HG02870 (cell line): ENCODE data around the gene GFI1B.

Experiments
- ATAC-seq: cut with Tn5 transposase; IDR thresholded peaks from one replicate; pipeline ENCODE4 v1.9.1; 2021; ENCODE audit warnings: mild to moderate bottlenecking, moderate library complexity; ENCODE audit not compliant: unreplicated experiment

The GFI1B gene

GRCh38 chr9:132978451-132979131, at the start of gene GFI1B:
GFI1B (plus strand) TSS chr9:132978694; CDS start chr9:132986679, 7,985 bp downstream.
- ATAC-seq: no peak

GRCh38 chr9:132931178-132931735, 47.2 kb upstream of the GFI1B start:
- ATAC-seq: no peak

DNA sequence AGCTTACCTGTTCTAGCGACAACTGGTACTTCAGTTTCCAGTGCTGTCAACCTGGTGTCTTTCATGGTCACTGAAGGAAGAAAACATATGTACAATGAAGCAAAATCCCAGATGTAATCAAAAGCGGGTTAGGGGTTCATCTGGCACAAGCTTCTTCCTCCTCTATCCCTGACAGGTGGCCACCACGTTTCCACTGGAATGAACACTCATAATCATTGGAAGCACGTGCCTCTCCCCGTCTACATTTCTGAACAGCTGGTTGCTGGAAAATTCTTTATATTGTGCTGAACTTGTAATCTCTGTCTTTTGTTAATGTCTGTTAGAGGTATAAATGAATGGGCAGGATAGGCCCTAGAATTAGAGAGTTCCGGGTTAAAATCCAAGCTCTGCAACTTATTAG, 43.5 kb upstream of the GFI1B start:
- ATAC-seq: no peak

- no peak for ATAC-seq
These were observed 41.0 kb upstream of the GFI1B start for GRCh38 chr9:132937463-132937901.

DNA sequence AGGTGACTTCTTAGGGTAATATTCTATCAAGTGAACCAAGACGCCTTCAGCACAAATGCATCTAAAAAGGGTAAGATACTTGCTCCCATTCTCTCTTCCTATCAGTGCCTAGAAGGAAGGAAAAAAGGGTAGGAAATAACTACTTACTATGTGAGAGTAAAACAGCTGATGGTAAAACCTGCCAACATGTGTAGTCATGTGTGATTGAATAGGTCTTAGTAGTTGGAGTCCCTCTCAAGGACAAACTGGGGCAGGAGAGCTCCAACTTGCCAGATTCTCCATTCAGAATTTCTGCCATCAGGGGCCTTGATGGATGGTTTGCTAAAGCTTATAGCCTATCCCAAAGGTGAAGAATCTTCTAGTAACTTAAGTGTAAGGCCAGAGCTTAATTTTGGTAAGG, 39.3 kb upstream of the GFI1B start:
- ATAC-seq: no peak

GRCh38 chr9:132942541-132943182, 35.8 kb upstream of the GFI1B start:
- ATAC-seq: no peak

GRCh38 chr9:132943651-132944293, 34.7 kb upstream of the GFI1B start:
- no peak for ATAC-seq

GRCh38 chr9:132944294-132945185, 34.0 kb upstream of the GFI1B start, which contains the start of gene TSC1:
TSC1 (minus strand) TSS chr9:132944616; CDS start chr9:132928872, 15,744 bp downstream.
- peak; percentile 64 for ATAC-seq

DNA sequence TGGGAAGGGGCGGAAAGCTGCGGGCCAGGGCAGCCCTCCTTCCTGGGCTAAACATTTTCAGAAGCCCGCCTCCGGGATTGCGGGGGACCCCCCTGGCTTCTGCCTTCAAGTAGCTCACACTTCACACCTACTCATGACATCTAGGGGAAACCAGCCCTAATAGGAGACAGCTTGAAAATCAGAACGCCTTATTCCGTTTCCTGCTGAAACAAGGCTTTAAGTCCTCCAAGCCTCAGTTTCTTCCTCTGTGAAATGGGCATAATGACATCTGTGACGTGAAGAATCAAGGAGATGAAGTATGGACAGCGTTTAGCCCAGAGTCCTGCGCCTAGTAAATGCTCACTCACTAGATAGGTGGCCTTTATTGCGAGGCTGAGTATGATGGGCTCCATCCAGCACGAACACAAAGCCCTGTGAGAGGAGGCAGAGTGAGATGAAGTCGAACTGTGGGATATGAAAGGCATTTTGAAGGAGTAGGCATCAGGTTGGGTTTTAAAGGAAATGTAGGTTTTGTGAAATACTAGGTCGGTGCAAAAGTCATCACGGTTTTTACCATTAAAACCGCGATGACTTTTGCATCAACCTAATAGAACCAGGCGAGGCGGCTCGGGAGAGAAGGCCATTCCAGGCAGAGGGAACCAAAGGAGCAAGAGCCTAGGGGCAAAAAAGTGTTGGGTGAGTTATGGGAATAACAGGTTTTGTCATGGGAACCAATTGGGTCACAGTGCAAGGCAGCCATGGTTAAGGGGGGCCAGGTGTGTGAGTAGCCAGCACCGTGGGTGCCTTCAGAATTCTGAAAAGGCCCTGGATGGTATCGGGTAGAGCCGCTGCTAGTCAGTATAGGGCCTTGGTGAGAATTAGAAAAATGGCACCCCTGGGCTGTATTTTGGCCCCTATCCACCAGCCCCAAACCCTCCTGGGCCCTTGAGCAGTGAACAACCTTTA, 33.0 kb upstream of the GFI1B start:
- no peak for ATAC-seq

GRCh38 chr9:132946211-132946610, 32.3 kb upstream of the GFI1B start:
- ATAC-seq: no peak

DNA sequence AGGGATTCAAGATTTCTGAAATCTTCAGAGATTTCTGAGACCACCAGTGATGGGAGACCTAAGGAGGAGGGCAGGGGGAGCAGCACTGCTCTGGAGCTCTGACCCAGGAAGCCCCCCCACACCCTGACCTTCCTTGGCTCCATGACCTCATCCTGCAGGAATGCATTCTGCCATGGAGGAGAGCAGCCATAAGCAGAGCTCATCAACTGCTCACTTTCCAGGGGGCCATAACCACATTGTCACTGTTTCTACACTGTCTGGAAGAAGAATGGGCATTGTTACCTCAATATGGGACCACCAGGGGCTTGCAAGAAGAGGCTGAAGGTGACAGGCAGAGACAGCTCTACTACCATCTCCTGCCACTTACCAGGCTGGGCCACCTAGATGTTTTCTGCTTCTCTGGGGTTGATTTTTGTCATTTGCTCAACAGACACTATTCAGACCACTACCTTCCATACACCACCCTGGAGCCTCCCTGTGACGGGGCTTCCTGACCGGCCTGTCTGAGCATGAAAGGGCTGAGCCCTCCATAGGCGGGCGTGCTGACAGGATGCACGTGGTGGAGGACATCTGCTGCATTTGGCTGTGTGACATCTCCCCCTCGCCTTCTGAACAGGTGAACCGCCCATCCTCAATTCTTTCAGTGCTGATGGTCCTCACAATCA, 31.7 kb upstream of the GFI1B start:
- ATAC-seq: no peak

GRCh38 chr9:132947756-132948155, 30.7 kb upstream of the GFI1B start:
- no peak for ATAC-seq

- ATAC-seq: no peak
These were observed 29.9 kb upstream of the GFI1B start for GRCh38 chr9:132948482-132949050.

DNA sequence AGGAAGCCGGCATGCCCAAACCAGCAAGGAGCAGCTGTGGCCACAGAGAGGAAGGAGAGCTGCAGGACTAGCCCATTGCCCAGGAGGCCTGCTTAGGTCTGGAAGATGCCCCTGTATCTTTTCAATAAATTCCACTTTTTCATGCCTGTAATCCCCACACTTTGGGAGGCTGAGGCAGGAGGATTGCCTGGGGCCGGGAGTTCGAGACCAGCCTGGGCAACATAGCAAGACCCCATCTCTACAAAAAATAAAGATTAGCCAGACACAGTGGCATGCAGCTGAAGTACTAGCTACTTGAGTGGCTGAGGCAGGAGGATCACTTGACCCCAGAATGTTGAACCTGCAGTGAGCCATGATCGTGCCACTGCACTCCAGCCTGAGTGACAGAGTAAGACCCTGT, 28.8 kb upstream of the GFI1B start:
- no peak for ATAC-seq

- no peak for ATAC-seq
These were observed 23.4 kb upstream of the GFI1B start for GRCh38 chr9:132955123-132955522.

DNA sequence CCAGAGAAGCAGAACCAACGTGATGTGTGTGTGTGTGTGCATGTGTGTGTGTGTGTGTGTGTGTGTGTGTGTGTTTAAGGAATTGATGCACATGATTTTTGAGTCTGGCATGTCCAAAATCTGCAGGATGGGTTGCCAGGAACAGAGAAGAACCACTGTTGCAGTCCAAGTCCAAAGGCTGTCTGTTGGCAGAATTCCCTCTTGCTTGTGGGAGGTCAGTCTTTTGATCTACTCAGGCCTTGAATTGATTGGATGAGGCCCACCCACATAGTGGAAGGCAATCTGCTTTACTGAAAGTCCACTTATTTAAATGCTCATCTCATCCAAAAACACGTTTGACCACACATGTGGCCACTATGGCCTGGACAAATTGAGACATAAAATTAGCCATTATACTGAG, 22.7 kb upstream of the GFI1B start:
- ATAC-seq: no peak

DNA sequence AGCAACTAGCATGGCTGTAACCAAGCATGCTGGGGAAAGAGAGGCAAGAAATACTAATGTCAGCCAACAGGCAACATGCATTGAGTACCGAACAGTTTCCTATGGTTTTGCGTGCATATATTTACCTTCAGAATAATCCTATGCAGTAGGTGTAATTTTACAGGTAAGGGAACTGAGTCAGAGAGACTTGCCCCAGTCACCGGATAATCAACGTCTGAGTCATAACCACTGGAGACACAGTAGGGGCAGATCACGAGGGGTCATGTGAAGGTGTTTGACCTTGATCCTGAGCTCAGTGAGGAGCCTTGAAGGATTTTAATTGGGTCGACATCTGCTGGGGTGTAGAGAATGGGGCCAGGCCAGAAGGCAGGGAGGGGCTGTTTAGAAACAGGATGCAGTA, 20.7 kb upstream of the GFI1B start:
- no peak for ATAC-seq

GRCh38 chr9:132961002-132961401, 17.5 kb upstream of the GFI1B start:
- ATAC-seq: no peak

DNA sequence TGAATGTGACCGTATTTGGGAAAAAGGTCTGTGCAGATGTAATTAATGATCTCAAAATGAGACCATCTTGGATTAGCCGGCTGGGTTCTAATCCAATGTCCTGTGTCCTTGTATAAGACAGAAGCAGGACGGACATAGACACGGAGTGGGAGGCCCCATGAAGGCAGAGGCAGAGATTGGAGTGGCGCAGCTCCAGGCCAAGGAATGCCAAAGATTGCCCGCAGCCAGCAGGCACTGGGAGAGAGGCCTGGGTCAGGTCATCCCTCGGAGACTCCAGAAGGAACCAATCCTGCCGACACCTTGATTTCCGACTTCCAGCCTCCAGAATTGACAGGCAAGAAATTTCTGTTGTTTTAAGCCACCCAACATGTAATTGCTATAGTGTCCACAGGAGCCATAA, 13.0 kb upstream of the GFI1B start:
- no peak for ATAC-seq
